Loucy (cell line): Measurements from ENCODE around the gene PLEKHH2.

Experiments
- EZH2phosphoT487 ChIP-seq: fragments of 200-600 bp; IDR thresholded peaks from 2 replicates; pipeline ENCODE4 v1.6.1; 2018; ENCODE audit warnings: antibody characterized with exemption, mild to moderate bottlenecking, moderate library complexity, borderline replicate concordance
- TF ChIP-seq, protein P1 (sequence below): fragments of 200-600 bp; sonication (generic); conservative IDR thresholded peaks from 2 replicates; pipeline ENCODE4 v1.5.1; 2014; ENCODE audit warnings: mild to moderate bottlenecking, antibody characterized with exemption, low read length

DNA sequence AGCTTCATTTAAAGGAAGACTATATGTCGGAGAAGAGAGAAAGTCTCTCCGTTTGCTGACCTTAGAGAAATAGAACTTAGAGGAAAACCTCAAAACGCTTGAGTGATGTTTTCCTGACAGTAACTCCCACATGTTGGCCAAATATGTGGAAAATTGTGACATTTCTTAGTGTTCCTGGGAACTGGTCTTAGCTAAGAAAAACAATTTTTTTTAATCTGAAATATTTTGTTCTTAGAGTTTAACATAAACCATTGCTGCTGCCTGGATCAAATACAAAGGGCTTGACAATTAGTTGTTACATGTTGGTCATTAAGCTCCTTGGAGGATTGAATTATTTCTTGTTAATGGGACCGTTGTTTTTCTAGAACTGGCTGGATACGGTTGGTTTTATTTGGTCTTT is 153.1 kb downstream of the PLEKHH2 start:
- TF ChIP-seq, protein P1, sequence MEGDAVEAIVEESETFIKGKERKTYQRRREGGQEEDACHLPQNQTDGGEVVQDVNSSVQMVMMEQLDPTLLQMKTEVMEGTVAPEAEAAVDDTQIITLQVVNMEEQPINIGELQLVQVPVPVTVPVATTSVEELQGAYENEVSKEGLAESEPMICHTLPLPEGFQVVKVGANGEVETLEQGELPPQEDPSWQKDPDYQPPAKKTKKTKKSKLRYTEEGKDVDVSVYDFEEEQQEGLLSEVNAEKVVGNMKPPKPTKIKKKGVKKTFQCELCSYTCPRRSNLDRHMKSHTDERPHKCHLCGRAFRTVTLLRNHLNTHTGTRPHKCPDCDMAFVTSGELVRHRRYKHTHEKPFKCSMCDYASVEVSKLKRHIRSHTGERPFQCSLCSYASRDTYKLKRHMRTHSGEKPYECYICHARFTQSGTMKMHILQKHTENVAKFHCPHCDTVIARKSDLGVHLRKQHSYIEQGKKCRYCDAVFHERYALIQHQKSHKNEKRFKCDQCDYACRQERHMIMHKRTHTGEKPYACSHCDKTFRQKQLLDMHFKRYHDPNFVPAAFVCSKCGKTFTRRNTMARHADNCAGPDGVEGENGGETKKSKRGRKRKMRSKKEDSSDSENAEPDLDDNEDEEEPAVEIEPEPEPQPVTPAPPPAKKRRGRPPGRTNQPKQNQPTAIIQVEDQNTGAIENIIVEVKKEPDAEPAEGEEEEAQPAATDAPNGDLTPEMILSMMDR: no peak
- no peak for TF ChIP-seq EZH2phosphoT487
